Vagina (tissue), 2 donors: ENCODE measurements around the gene SH3BP2. TPM values are rescaled to one million over a fixed set of nuclear protein-coding genes. Genes with fewer than 3 reads are reported as not detected.

ENCODE experiments used
- DNase-seq, 2 donors: peaks; one replicate each; pipeline ENCODE4 v3.0.0-alpha.2; 2017; ENCODE audit errors: extremely low spot score in 2 of 2
- H3K27ac ChIP-seq: fragments of 200-600 bp; sonication (generic); one replicate; pipeline ENCODE4 v1.5.1; 2019
- H3K27me3 ChIP-seq: fragments of 200-600 bp; sonication (generic); one replicate; pipeline ENCODE4 v1.5.1; 2019
- H3K36me3 ChIP-seq, 2 donors: fragments of 200-600 bp; sonication (generic); one replicate each; pipeline ENCODE4 v1.5.1; 2017 to 2019
- H3K4me1 ChIP-seq: fragments of 200-600 bp; sonication (generic); one replicate; pipeline ENCODE4 v1.5.1; 2019
- H3K4me3 ChIP-seq, 2 donors: fragments of 200-600 bp; sonication (generic); 1 replicate in 1 of 2; 2 replicates in 1 of 2; pipeline ENCODE4 v1.5.1; 2016 to 2019
- H3K9me3 ChIP-seq: fragments of 200-600 bp; sonication (generic); one replicate; pipeline ENCODE4 v1.5.1; 2019
- CTCF ChIP-seq, 3 experiments: fragments of 450-650 bp in 2 of 3; fragments of 200-600 bp in 1 of 3; sonication (generic) in 1 of 3; IDR thresholded peaks; one replicate each; pipeline ENCODE4 v1.5.1; 2017 to 2019; ENCODE audit warnings: antibody characterized with exemption in 3 of 3, mild to moderate bottlenecking in 2 of 3, moderate library complexity in 2 of 3
- POLR2A ChIP-seq, 2 donors: fragments of 450-650 bp; IDR thresholded peaks; one replicate each; pipeline ENCODE4 v1.6.1; 2017; ENCODE audit warnings: antibody characterized with exemption in 2 of 2, mild to moderate bottlenecking in 2 of 2, moderate library complexity in 2 of 2
- POLR2AphosphoS5 ChIP-seq, 2 donors: sonication (generic); formaldehyde crosslinking; IDR thresholded peaks; one replicate each; pipeline ENCODE4 v1.9.0; 2017; ENCODE audit warnings: antibody characterized with exemption in 2 of 2, mild to moderate bottlenecking in 2 of 2, low read depth in 1 of 2; ENCODE audit not compliant: insufficient read depth in 1 of 2
- intact Hi-C: fragments of 100-400 bp; cut with DNase I; formaldehyde crosslinking; loops from one replicate; pipeline ENCODE4 v1.15.1; 2023
- total RNA-seq: library from RNA; depleted of rRNA; stranded (reverse); fragments of >200 nt; gene quantifications from one replicate; pipeline ENCODE4 v1.2.3, GENCODE V29; 2016

SH3BP2 gene
- total RNA-seq, 1 donor from 2014 or later: 102 TPM

- peaks cover 0 to 51% of the 10 kb centered on the region in 2 donors for H3K36me3 ChIP-seq
- H3K27ac ChIP-seq: no peak overlapping the region
- H3K9me3 ChIP-seq: no peaks in the 10 kb centered on the region
- no peaks in the 10 kb centered on the region for H3K27me3 ChIP-seq
- TF ChIP-seq POLR2A (IDR thresholded peaks at IDR 0.05) (no peak), CTCF (IDR thresholded peaks at IDR 0.05) (no peak), POLR2AphosphoS5 (IDR thresholded peaks at IDR 0.05; ENCODE audit: insufficient read depth in 1 of 2, low read depth in 1 of 2) (no peak)
- H3K4me3 ChIP-seq: no peak overlapping the region
- intact Hi-C loops: no loop called here
- no peak for DNase-seq
- H3K4me1 ChIP-seq: peaks cover 8% of the 10 kb centered on the region
Observed at GRCh38 chr4:2881431-2881830, 88.5 kb downstream of the SH3BP2 start.

- Histone ChIP-seq H3K4me1 (peaks cover 8% of the 10 kb centered on the region), H3K27me3 (no peaks in the 10 kb centered on the region), H3K27ac (no peak overlapping the region), H3K36me3 (peaks cover 0 to 50% of the 10 kb centered on the region in 2 donors), H3K9me3 (no peaks in the 10 kb centered on the region), H3K4me3 (no peak overlapping the region)
- intact Hi-C loops: no loop called here
- DNase-seq: no peak
- TF ChIP-seq CTCF (IDR thresholded peaks at IDR 0.05) (no peak), POLR2A (IDR thresholded peaks at IDR 0.05) (no peak), POLR2AphosphoS5 (IDR thresholded peaks at IDR 0.05; ENCODE audit: insufficient read depth in 1 of 2, low read depth in 1 of 2) (no peak)
Observed at GRCh38 chr4:2882341-2882740, 89.5 kb downstream of the SH3BP2 start.

GRCh38 chr4:2886161-2886560, 93.3 kb downstream of the SH3BP2 start:
- DNase-seq: no peak
- TF ChIP-seq CTCF (IDR thresholded peaks at IDR 0.05) (no peak), POLR2A (IDR thresholded peaks at IDR 0.05) (no peak), POLR2AphosphoS5 (IDR thresholded peaks at IDR 0.05; ENCODE audit: insufficient read depth in 1 of 2, low read depth in 1 of 2) (no peak)
- Histone ChIP-seq H3K4me1 (peaks cover 3% of the 10 kb centered on the region), H3K36me3 (peaks cover 0 to 39% of the 10 kb centered on the region in 2 donors), H3K9me3 (no peaks in the 10 kb centered on the region), H3K4me3 (no peak overlapping the region), H3K27ac (no peak overlapping the region), H3K27me3 (no peaks in the 10 kb centered on the region)
- intact Hi-C loops: no loop called here

GRCh38 chr4:2886622-2887021, 93.7 kb downstream of the SH3BP2 start:
- H3K27me3 ChIP-seq: no peaks in the 10 kb centered on the region
- H3K36me3 ChIP-seq: peaks cover 0 to 39% of the 10 kb centered on the region in 2 donors
- H3K4me1 ChIP-seq: peaks cover 7% of the 10 kb centered on the region
- TF ChIP-seq POLR2A (IDR thresholded peaks at IDR 0.05) (no peak), CTCF (IDR thresholded peaks at IDR 0.05) (no peak), POLR2AphosphoS5 (IDR thresholded peaks at IDR 0.05; ENCODE audit: insufficient read depth in 1 of 2, low read depth in 1 of 2) (no peak)
- no peaks in the 10 kb centered on the region for H3K9me3 ChIP-seq
- DNase-seq: no peak
- no peak overlapping the region for H3K27ac ChIP-seq
- intact Hi-C loops: no loop called here
- H3K4me3 ChIP-seq: no peak overlapping the region

- Histone ChIP-seq H3K4me3 (no peak overlapping the region), H3K27me3 (no peaks in the 10 kb centered on the region), H3K9me3 (no peaks in the 10 kb centered on the region), H3K27ac (no peak overlapping the region), H3K36me3 (peaks cover 0 to 39% of the 10 kb centered on the region in 2 donors), H3K4me1 (peaks cover 7% of the 10 kb centered on the region)
- intact Hi-C loops: no loop called here
- TF ChIP-seq POLR2AphosphoS5 (IDR thresholded peaks at IDR 0.05; ENCODE audit: insufficient read depth in 1 of 2, low read depth in 1 of 2): no peak
- TF ChIP-seq CTCF (IDR thresholded peaks at IDR 0.05): no peak
- no peak for TF ChIP-seq POLR2A (IDR thresholded peaks at IDR 0.05)
- no peak for DNase-seq
Observed at GRCh38 chr4:2887343-2887742, 94.5 kb downstream of the SH3BP2 start.
